B cell (primary cell): ENCODE measurements around the gene TMEM182. TPM values are rescaled to one million over a fixed set of nuclear protein-coding genes. Genes with fewer than 3 reads are reported as not detected.

Experiments
- ATAC-seq: fragments of 200-7000 bp; cut with Tn5 transposase; one replicate; pipeline ENCODE4 v1.10.0; 2021; ENCODE audit warnings: low read depth, mild to moderate bottlenecking, moderate number of reproducible peaks, moderate library complexity
- CTCF ChIA-PET: fragments of 350-600 bp; sonication (Branson Sonifier 250); formaldehyde crosslinking; loops from one replicate; lab custom pipeline; 2021; ENCODE audit warnings: antibody characterized with exemption, inconsistent platforms; lab: Charles Lee
- POLR2A ChIA-PET: fragments of 350-600 bp; sonication (Branson Sonifier 250); formaldehyde crosslinking; loops from one replicate; lab custom pipeline; 2021; ENCODE audit warnings: antibody characterized with exemption; lab: Charles Lee
- DNase-seq: peaks from one replicate; pipeline ENCODE4 v3.0.0; 2013
- H2AFZ ChIP-seq: 2 replicates; pipeline ENCODE4 v1.6.1; 2012; ENCODE audit warnings: mild to moderate bottlenecking, low read depth, low read length; ENCODE audit not compliant: insufficient read depth, poor library complexity, severe bottlenecking
- H3K27ac ChIP-seq, 2 donors: 1 replicate in 1 of 2; 2 replicates in 1 of 2; pipeline ENCODE4 v1.5.1; 2012 to 2013; ENCODE audit warnings: low read length in 2 of 2, mild to moderate bottlenecking in 2 of 2, moderate library complexity in 1 of 2
- H3K27me3 ChIP-seq, 4 experiments: fragments of 200-600 bp in 1 of 4; sonication (generic) in 1 of 4; replicated peaks in 1 of 4; 1 replicate in 2 of 4; 2 replicates in 2 of 4; pipeline versions ENCODE4 v1.6.1 to v1.7.0; 2013 to 2016; ENCODE audit warnings: low read length in 3 of 4, mild to moderate bottlenecking in 2 of 4, mixed read lengths in 1 of 4, moderate library complexity in 1 of 4; ENCODE audit not compliant: insufficient read depth in 4 of 4, control insufficient read depth in 3 of 4; ENCODE audit errors: control extremely low read depth in 1 of 4
- H3K36me3 ChIP-seq, 2 experiments: replicated peaks in 1 of 2; 1 replicate in 1 of 2; 2 replicates in 1 of 2; pipeline versions ENCODE4 v1.6.1 to v1.7.1; 2013; ENCODE audit warnings: low read length in 1 of 2; ENCODE audit not compliant: insufficient read depth in 2 of 2, control insufficient read depth in 1 of 2; ENCODE audit errors: control extremely low read depth in 1 of 2, extremely low read depth in 1 of 2
- H3K4me1 ChIP-seq, 2 donors: fragments of 200-600 bp in 1 of 2; sonication (generic) in 1 of 2; 1 replicate in 1 of 2; 2 replicates in 1 of 2; pipeline versions ENCODE4 v1.5.1 to v1.6.1; 2013 to 2017; ENCODE audit warnings: low read length in 2 of 2; ENCODE audit not compliant: control insufficient read depth in 2 of 2, insufficient read depth in 2 of 2
- H3K4me2 ChIP-seq: replicated peaks from 2 replicates; pipeline ENCODE3; 2012; ENCODE audit warnings: mild to moderate bottlenecking, low read depth, low read length; ENCODE audit not compliant: poor library complexity, severe bottlenecking
- H3K4me3 ChIP-seq, 5 experiments: fragments of 200-600 bp in 1 of 5; sonication (generic) in 1 of 5; 1 replicate in 3 of 5; 2 replicates in 2 of 5; pipeline versions ENCODE4 v1.5.1 to v1.7.0; 2011 to 2016; ENCODE audit warnings: low read length in 4 of 5, mild to moderate bottlenecking in 4 of 5, low read depth in 2 of 5, control low read depth in 1 of 5, moderate library complexity in 1 of 5; ENCODE audit not compliant: insufficient read depth in 1 of 5; ENCODE audit errors: control extremely low read depth in 1 of 5, extremely low read depth in 1 of 5
- H3K79me2 ChIP-seq: fragments of 200-600 bp; sonication (generic); one replicate; pipeline ENCODE4 v1.6.0; 2016; ENCODE audit warnings: low read length; ENCODE audit not compliant: control insufficient read depth, insufficient read depth
- H3K9ac ChIP-seq: fragments of 200-600 bp; sonication (generic); 2 replicates; pipeline ENCODE4 v1.6.1; 2017; ENCODE audit warnings: mild to moderate bottlenecking, low read length, moderate library complexity
- H3K9me3 ChIP-seq, 3 donors: one replicate each; pipeline versions ENCODE4 v1.6.1 to v1.7.1; 2013; ENCODE audit warnings: low read length in 2 of 3; ENCODE audit not compliant: control insufficient read depth in 2 of 3, insufficient read depth in 1 of 3; ENCODE audit errors: control extremely low read depth in 1 of 3
- H4K20me1 ChIP-seq: 2 replicates; pipeline ENCODE4 v1.6.0; 2012; ENCODE audit warnings: mild to moderate bottlenecking, low read length; ENCODE audit not compliant: insufficient read depth, control insufficient read depth, poor library complexity, severe bottlenecking
- H3K27ac Mint-ChIP-seq: one replicate; pipeline ENCODE4 v1.8.0; 2021; ENCODE audit warnings: mixed read lengths
- H3K27me3 Mint-ChIP-seq: one replicate; pipeline ENCODE4 v1.8.0; 2021; ENCODE audit warnings: mixed read lengths
- H3K4me1 Mint-ChIP-seq: one replicate; pipeline ENCODE4 v1.8.0; 2021; ENCODE audit warnings: mixed read lengths
- H3K4me3 Mint-ChIP-seq: one replicate; pipeline ENCODE4 v1.8.0; 2021; ENCODE audit warnings: mixed read lengths
- H3K9me3 Mint-ChIP-seq: one replicate; pipeline ENCODE4 v1.8.0; 2022; ENCODE audit warnings: mixed read lengths; ENCODE audit not compliant: insufficient read depth
- CTCF ChIP-seq: fragments of 200-600 bp; IDR thresholded peaks from one replicate; pipeline ENCODE4 v1.8.0; 2022; ENCODE audit warnings: antibody characterized with exemption, mild to moderate bottlenecking
- EZH2 ChIP-seq: IDR thresholded peaks from 2 replicates; pipeline ENCODE4 v1.6.1; 2012; ENCODE audit warnings: borderline replicate concordance, low read depth, mild to moderate bottlenecking, moderate library complexity, low read length; ENCODE audit not compliant: insufficient read depth, poor library complexity, severe bottlenecking
- WGBS: methylation state at CpG from one replicate; pipeline ENCODE4 v1.1.5; 2013; ENCODE audit warnings: missing lambda C conversion rate; ENCODE audit not compliant: insufficient coverage; 5-methylcytosine and 5-hydroxymethylcytosine counted together
- intact Hi-C: fragments of 100-400 bp; cut with micrococcal nuclease; formaldehyde crosslinking; loops from one replicate; pipeline ENCODE4 v1.10.0; 2022
- polyA minus RNA-seq: library from RNA; depleted of rRNA, polyadenylated mRNA; stranded (reverse); fragments of >200 nt; gene quantifications from 2 replicates; pipeline ENCODE4 v1.2.3, GENCODE V29; 2012
- polyA plus RNA-seq: library from polyadenylated mRNA; depleted of rRNA; stranded (reverse); fragments of >200 nt; gene quantifications from 2 replicates; pipeline ENCODE4 v1.2.3, GENCODE V29; 2012
- total RNA-seq, 2 donors: library from RNA; stranded (reverse); fragments of 120-200 nt in 1 of 2; gene quantifications; 1 replicate in 1 of 2; 2 replicates in 1 of 2; pipeline versions ENCODE4 v1.2.3 to v1.2.4, GENCODE V29; 2013 to 2022

TMEM182 gene
- total RNA-seq (5.0 and 6.5 TPM in 2 replicates), polyA plus RNA-seq (3.0 and 3.8 TPM in 2 replicates), polyA minus RNA-seq (0.86 and 3.5 TPM in 2 replicates)
- total RNA-seq (2013) = 9.3 TPM

GRCh38 chr2:102761763-102762162 lies at the start of gene TMEM182:
Gene TMEM182 (plus strand): TSS chr2:102762031. CDS start chr2:102762218, 187 bp downstream.
- no peaks in the 10 kb centered on the region for H3K4me1 Mint-ChIP-seq
- no peak within 1 kb of the TSS for H3K27ac ChIP-seq
- no peak within 1 kb of the TSS for H3K4me3 ChIP-seq
- intact Hi-C loops = no loop called here
- H3K4me1 ChIP-seq = no peaks in the 10 kb centered on the region
- DNase-seq (no peak), ATAC-seq (no peak)
- no peaks in the 10 kb centered on the region for H3K9me3 Mint-ChIP-seq
- H3K27ac Mint-ChIP-seq = no peak within 1 kb of the TSS
- no peaks in the 10 kb centered on the region for H3K9me3 ChIP-seq
- CTCF ChIA-PET = interaction anchor here (0.9 to 8.5 kb wide), 3 partner anchors 9 to 58 kb away, joined by 3 to 71 read pairs (median 3); no protein-coding TSS in a partner anchor
- no peak within 1 kb of the TSS for H3K9ac ChIP-seq
- no peaks in the 10 kb centered on the region for H3K27me3 Mint-ChIP-seq
- POLR2A ChIA-PET = no interaction called here
- H3K4me3 Mint-ChIP-seq = no peak within 1 kb of the TSS
- H3K36me3 ChIP-seq = peaks cover 2 to 6% of the 10 kb centered on the region in 2 experiments
- no peaks in the 10 kb centered on the region for H3K79me2 ChIP-seq
- no peak within 1 kb of the TSS for H2AFZ ChIP-seq
- 80% methylated on average over 1 of the region's 4 CpGs for WGBS
- H3K4me2 ChIP-seq = no peak within 1 kb of the TSS
- no peaks in the 10 kb centered on the region for H3K27me3 ChIP-seq
- TF ChIP-seq EZH2 (no peak), CTCF (no peak)
- H4K20me1 ChIP-seq = no peaks in the 10 kb centered on the region

GRCh38 chr2:102717308-102718018 lies 44.4 kb upstream of the TMEM182 start:
- H3K27me3 ChIP-seq = no peaks in the 10 kb centered on the region
- no peaks in the 10 kb centered on the region for H4K20me1 ChIP-seq
- ATAC-seq (no peak), DNase-seq (no peak)
- H3K4me3 Mint-ChIP-seq = no peak overlapping the region
- no peak overlapping the region for H3K9ac ChIP-seq
- WGBS = 93% methylated on average over 4 of the region's 5 CpGs
- CTCF ChIA-PET = interaction anchor here (0.7 to 1.0 kb wide), 2 partner anchors 26 to 36 kb away, joined by 3 read pairs; no protein-coding TSS in a partner anchor
- no peaks in the 10 kb centered on the region for H3K4me1 ChIP-seq
- TF ChIP-seq CTCF (no peak), EZH2 (no peak)
- no peaks in the 10 kb centered on the region for H3K79me2 ChIP-seq
- H3K9me3 ChIP-seq = no peaks in the 10 kb centered on the region
- no peak overlapping the region for H2AFZ ChIP-seq
- intact Hi-C loops = no loop called here
- H3K27ac ChIP-seq = no peak overlapping the region
- no peak overlapping the region for H3K4me3 ChIP-seq
- H3K4me2 ChIP-seq = no peak overlapping the region
- no peak overlapping the region for H3K27ac Mint-ChIP-seq
- no peaks in the 10 kb centered on the region for H3K27me3 Mint-ChIP-seq
- H3K36me3 ChIP-seq = peaks cover 1 to 43% of the 10 kb centered on the region in 2 experiments
- no peaks in the 10 kb centered on the region for H3K9me3 Mint-ChIP-seq
- POLR2A ChIA-PET = no interaction called here
- no peaks in the 10 kb centered on the region for H3K4me1 Mint-ChIP-seq
